Hepatocyte (in vitro differentiated cells): ENCODE measurements around the gene IRF7. TPM values are rescaled to one million over a fixed set of nuclear protein-coding genes. Genes with fewer than 3 reads are reported as not detected.

Experiments used
- DNase-seq: peaks from one replicate; pipeline ENCODE4 v3.0.0-alpha.2; 2016; ENCODE audit warnings: low spot score
- H2AFZ ChIP-seq: fragments of 200-600 bp; sonication (generic); 2 replicates; pipeline ENCODE4 v1.6.0; 2016; ENCODE audit warnings: antibody characterized with exemption, mild to moderate bottlenecking
- H3K27ac ChIP-seq: fragments of 200-600 bp; sonication (generic); 2 replicates; pipeline ENCODE4 v1.5.1; 2016; ENCODE audit warnings: mild to moderate bottlenecking
- H3K27me3 ChIP-seq: fragments of 200-600 bp; sonication (generic); 2 replicates; pipeline ENCODE4 v1.6.1; 2016
- H3K36me3 ChIP-seq: fragments of 200-600 bp; sonication (generic); replicated peaks from 2 replicates; pipeline ENCODE4 v1.5.1; 2016; ENCODE audit warnings: low read depth; ENCODE audit not compliant: insufficient read depth
- H3K4me1 ChIP-seq: fragments of 200-600 bp; sonication (generic); 2 replicates; pipeline ENCODE4 v1.5.1; 2016; ENCODE audit warnings: mild to moderate bottlenecking, moderate library complexity; ENCODE audit not compliant: insufficient read depth
- H3K4me2 ChIP-seq: fragments of 200-600 bp; sonication (generic); 2 replicates; pipeline ENCODE4 v1.6.0; 2016
- H3K4me3 ChIP-seq: fragments of 200-600 bp; sonication (generic); 2 replicates; pipeline ENCODE4 v1.5.1; 2016; ENCODE audit warnings: mild to moderate bottlenecking
- H3K79me2 ChIP-seq: fragments of 200-600 bp; sonication (generic); 2 replicates; pipeline ENCODE4 v1.6.0; 2017; ENCODE audit warnings: mild to moderate bottlenecking
- H3K9me2 ChIP-seq: fragments of 200-600 bp; sonication (generic); replicated peaks from 2 replicates; pipeline ENCODE4 v1.6.0; 2017; ENCODE audit warnings: mild to moderate bottlenecking; ENCODE audit not compliant: insufficient read depth
- H3K9me3 ChIP-seq: fragments of 200-600 bp; sonication (generic); 2 replicates; pipeline ENCODE4 v1.5.1; 2016; ENCODE audit warnings: low read depth, mild to moderate bottlenecking
- H4K20me1 ChIP-seq: fragments of 200-600 bp; sonication (generic); 2 replicates; pipeline ENCODE4 v1.6.0; 2016; ENCODE audit warnings: mild to moderate bottlenecking; ENCODE audit not compliant: insufficient read depth, poor library complexity, severe bottlenecking
- EZH2 ChIP-seq: fragments of 200-600 bp; sonication (generic); IDR thresholded peaks from 2 replicates; pipeline ENCODE4 v1.6.1; 2016; ENCODE audit warnings: antibody characterized with exemption, mild to moderate bottlenecking, borderline replicate concordance
- EZH2phosphoT487 ChIP-seq: fragments of 200-600 bp; sonication (generic); IDR thresholded peaks from one replicate; pipeline ENCODE4 v1.6.1; 2018; ENCODE audit warnings: antibody characterized with exemption, mild to moderate bottlenecking, low read depth, moderate library complexity; ENCODE audit not compliant: unreplicated experiment, severe bottlenecking
- WGBS: methylation state at CpG from one replicate; pipeline ENCODE4 v1.1.6; 2016; ENCODE audit warnings: low lambda C conversion rate; ENCODE audit errors: missing lambda C conversion rate; 5-methylcytosine and 5-hydroxymethylcytosine counted together
- polyA plus RNA-seq: library from polyadenylated mRNA; unstranded; fragments of >200 nt; fragmentation: Nextera tagmentation; extraction: Ambion mirVana; gene quantifications from 2 replicates; pipeline ENCODE4 v1.2.1, GENCODE V29; 2016
- total RNA-seq: library from RNA; depleted of rRNA; stranded (reverse); fragments of >200 nt; gene quantifications from 2 replicates; pipeline ENCODE4 v1.2.3, GENCODE V29; 2014
- TF ChIP-seq, protein P1 (sequence below): fragments of 200-600 bp; sonication (generic); IDR thresholded peaks from 2 replicates; pipeline ENCODE4 v1.5.1; 2016; ENCODE audit warnings: antibody characterized with exemption, mild to moderate bottlenecking; ENCODE audit not compliant: poor library complexity

Gene IRF7
- total and polyA plus RNA-seq, 2 experiments from 2014 or later = 10.4 to 24.6 TPM

DNA sequence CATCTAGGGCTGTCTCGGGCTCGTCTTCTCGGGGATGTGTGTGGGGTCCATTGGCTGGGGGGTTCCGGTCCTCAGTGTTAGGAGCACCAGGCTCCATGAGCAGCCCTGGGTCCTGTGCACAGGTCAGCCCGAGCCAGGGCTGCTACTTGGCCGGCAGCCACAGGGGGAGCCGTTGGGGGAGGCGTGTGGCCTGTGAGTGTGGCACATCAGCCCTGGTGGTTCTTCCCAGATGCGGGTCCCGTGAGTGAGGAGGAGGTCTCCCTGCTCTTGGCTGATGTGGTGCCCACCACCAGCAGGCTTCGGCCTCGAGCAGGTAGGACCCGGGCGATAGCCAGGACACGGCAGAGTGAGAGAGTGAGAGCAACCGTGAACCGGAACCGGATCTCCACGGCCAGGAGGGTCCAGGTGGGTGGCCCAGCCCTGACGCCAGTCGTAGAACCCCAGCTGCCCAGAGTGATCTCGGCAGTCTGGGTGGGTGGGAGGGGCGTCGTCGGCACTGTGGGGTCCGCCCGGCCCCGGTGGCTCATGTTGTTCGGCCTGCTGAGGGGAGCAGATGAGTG is 18.5 kb downstream of the IRF7 start:
- no peak overlapping the region for H3K4me3 ChIP-seq
- H3K9me2 ChIP-seq = no peaks in the 10 kb centered on the region
- no peak overlapping the region for H2AFZ ChIP-seq
- 97% methylated on average over 23 of the region's 29 CpGs for WGBS
- peaks cover 6% of the 10 kb centered on the region for H4K20me1 ChIP-seq
- no peaks in the 10 kb centered on the region for H3K9me3 ChIP-seq
- H3K79me2 ChIP-seq = peaks cover 27% of the 10 kb centered on the region
- H3K4me2 ChIP-seq = no peak overlapping the region
- TF ChIP-seq EZH2 (no peak), EZH2phosphoT487 (no peak)
- TF ChIP-seq, protein P1, sequence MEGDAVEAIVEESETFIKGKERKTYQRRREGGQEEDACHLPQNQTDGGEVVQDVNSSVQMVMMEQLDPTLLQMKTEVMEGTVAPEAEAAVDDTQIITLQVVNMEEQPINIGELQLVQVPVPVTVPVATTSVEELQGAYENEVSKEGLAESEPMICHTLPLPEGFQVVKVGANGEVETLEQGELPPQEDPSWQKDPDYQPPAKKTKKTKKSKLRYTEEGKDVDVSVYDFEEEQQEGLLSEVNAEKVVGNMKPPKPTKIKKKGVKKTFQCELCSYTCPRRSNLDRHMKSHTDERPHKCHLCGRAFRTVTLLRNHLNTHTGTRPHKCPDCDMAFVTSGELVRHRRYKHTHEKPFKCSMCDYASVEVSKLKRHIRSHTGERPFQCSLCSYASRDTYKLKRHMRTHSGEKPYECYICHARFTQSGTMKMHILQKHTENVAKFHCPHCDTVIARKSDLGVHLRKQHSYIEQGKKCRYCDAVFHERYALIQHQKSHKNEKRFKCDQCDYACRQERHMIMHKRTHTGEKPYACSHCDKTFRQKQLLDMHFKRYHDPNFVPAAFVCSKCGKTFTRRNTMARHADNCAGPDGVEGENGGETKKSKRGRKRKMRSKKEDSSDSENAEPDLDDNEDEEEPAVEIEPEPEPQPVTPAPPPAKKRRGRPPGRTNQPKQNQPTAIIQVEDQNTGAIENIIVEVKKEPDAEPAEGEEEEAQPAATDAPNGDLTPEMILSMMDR = no peak
- H3K4me1 ChIP-seq = no peaks in the 10 kb centered on the region
- no peak for DNase-seq
- H3K27me3 ChIP-seq = no peaks in the 10 kb centered on the region
- H3K36me3 ChIP-seq = no peaks in the 10 kb centered on the region
- no peak overlapping the region for H3K27ac ChIP-seq

DNA sequence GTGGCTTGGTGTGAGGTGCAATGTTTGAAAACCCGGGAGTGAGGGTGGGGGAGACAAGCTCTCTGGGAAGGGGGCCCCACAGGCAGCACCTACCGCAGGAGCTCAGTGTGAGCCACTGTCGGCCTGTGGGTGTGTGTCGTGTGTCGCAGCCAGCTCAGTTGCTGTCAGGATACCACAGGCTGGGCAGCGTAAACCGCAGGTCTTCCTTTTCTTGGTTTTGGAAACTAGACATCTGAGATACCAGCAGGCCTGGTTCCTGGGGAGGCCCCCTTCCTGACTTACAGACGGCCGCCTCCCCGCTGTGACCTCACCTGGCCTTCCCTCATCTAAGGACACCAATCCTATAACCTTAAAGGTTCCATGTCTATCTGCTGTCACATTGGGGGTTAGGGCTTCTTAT is 19.4 kb downstream of the IRF7 start:
- peaks cover 30% of the 10 kb centered on the region for H3K79me2 ChIP-seq
- no peak for TF ChIP-seq EZH2
- H3K9me3 ChIP-seq = no peaks in the 10 kb centered on the region
- no peak overlapping the region for H3K27ac ChIP-seq
- WGBS = 95% methylated on average over 10 of the region's 10 CpGs
- H3K36me3 ChIP-seq = no peaks in the 10 kb centered on the region
- peaks cover 6% of the 10 kb centered on the region for H4K20me1 ChIP-seq
- H3K9me2 ChIP-seq = no peaks in the 10 kb centered on the region
- H3K4me3 ChIP-seq = no peak overlapping the region
- H3K4me2 ChIP-seq = no peak overlapping the region
- no peak overlapping the region for H2AFZ ChIP-seq
- H3K27me3 ChIP-seq = no peaks in the 10 kb centered on the region
- DNase-seq = no peak
- no peaks in the 10 kb centered on the region for H3K4me1 ChIP-seq

DNA sequence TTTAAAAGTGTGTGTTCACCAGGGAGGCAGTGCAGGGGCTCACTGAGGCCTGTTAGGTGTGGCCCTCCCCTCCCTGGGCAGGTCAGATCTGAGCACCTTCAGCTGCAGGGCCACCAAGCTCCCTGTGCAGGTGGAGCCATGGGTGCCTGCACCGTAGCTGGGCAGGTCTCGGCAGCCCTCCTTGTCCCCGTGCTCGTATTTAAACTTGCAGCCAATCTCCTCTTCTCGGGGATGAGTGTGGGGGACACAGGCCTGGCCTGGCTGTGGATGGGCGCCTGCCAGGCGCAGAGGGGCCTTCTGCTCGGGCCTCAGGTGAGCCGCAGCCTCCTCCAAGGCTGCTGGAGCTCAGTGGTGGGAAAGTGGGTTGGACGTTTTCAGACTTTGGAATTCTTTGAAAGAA is 20.4 kb downstream of the IRF7 start:
- no peaks in the 10 kb centered on the region for H3K36me3 ChIP-seq

DNA sequence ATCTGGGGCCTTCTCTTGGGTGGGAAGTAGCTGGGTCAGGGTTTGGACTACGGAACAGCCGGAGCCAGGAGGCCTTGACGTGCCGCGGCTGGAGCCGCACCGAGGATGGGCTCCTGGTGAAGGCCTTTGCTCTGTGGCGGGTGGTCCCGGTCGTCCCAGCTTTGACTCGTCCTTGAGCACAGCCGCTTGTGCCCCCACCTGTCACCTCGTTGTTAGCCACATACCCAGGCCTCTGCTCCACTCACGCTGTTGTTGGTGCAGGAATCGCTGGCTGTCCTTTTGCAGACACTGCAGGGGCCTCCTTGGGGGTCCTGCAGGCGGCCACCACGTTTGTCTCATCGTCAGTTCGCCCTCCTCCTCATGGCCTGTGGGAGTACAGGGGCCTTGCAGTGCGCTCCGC is 22.4 kb downstream of the IRF7 start:
- peaks cover 6% of the 10 kb centered on the region for H3K4me1 ChIP-seq
- peaks cover 56% of the 10 kb centered on the region for H3K79me2 ChIP-seq
- WGBS = 95% methylated on average over 21 of the region's 21 CpGs
- no peak overlapping the region for H3K4me3 ChIP-seq
- H3K9me2 ChIP-seq = no peaks in the 10 kb centered on the region
- H3K27ac ChIP-seq = no peak overlapping the region
- DNase-seq = no peak
- no peaks in the 10 kb centered on the region for H3K9me3 ChIP-seq
- H3K27me3 ChIP-seq = no peaks in the 10 kb centered on the region
- no peak overlapping the region for H3K4me2 ChIP-seq
- TF ChIP-seq EZH2phosphoT487 (no peak), EZH2 (no peak)
- TF ChIP-seq, protein P1 = no peak
- no peaks in the 10 kb centered on the region for H3K36me3 ChIP-seq
- H4K20me1 ChIP-seq = peaks cover 18% of the 10 kb centered on the region
- no peak overlapping the region for H2AFZ ChIP-seq

More for the DNA sequence above, 20.4 kb downstream of the IRF7 start:
- Histone ChIP-seq H3K4me3 (no peak overlapping the region), H3K9me2 (no peaks in the 10 kb centered on the region), H3K27ac (no peak overlapping the region), H3K4me1 (no peaks in the 10 kb centered on the region), H4K20me1 (peaks cover 8% of the 10 kb centered on the region), H3K9me3 (no peaks in the 10 kb centered on the region), H2AFZ (no peak overlapping the region), H3K4me2 (no peak overlapping the region), H3K27me3 (no peaks in the 10 kb centered on the region), H3K79me2 (peaks cover 40% of the 10 kb centered on the region)
- TF ChIP-seq, protein P1 = no peak
- TF ChIP-seq EZH2phosphoT487 (no peak), EZH2 (no peak)
- no peak for DNase-seq
- WGBS = 96% methylated on average over 10 of the region's 10 CpGs
